ENCODE data around the gene KPNA4. TPM values are rescaled to one million over a fixed set of nuclear protein-coding genes. Genes with fewer than 3 reads are reported as not detected.
"Not testable (repeated sequence)": the region's sequence is repeated elsewhere in the genome, so short reads cannot be mapped to it uniquely, and the experiment has no call there.

KPNA4 gene
- total RNA-seq, 4 donors from 2014 or later, result 25.7 to 43.6 (median 33.7) TPM

- TF ChIP-seq CTCF (IDR thresholded peaks at IDR 0.05), result no peak
- DNase-seq (ENCODE audit: low spot score) (no peak), ATAC-seq (ENCODE audit: low FRiP score) (no peak)
Measured at GRCh38 chr3:160583451-160583850, 18.1 kb upstream of the KPNA4 start.

- ATAC-seq (ENCODE audit: low FRiP score), result no peak
- DNase-seq (ENCODE audit: low spot score), result no peak
- TF ChIP-seq CTCF (IDR thresholded peaks at IDR 0.05), result no peak
Measured at GRCh38 chr3:160580938-160581337, 15.6 kb upstream of the KPNA4 start.

GRCh38 chr3:160577556-160578195, 12.3 kb upstream of the KPNA4 start:
- no peak for TF ChIP-seq CTCF (IDR thresholded peaks at IDR 0.05)
- DNase-seq (ENCODE audit: low spot score) (no peak), ATAC-seq (ENCODE audit: low FRiP score) (no peak)

- no peak for ATAC-seq (ENCODE audit: low FRiP score)
Measured at GRCh38 chr3:160577093-160577492, 11.7 kb upstream of the KPNA4 start.

GRCh38 chr3:160576621-160577020, 11.2 kb upstream of the KPNA4 start:
- no peak for DNase-seq (ENCODE audit: low spot score)
- no peak for TF ChIP-seq CTCF (IDR thresholded peaks at IDR 0.05)
- ATAC-seq (ENCODE audit: low FRiP score), result no peak

More at GRCh38 chr3:160577093-160577492, 11.7 kb upstream of the KPNA4 start:
- no peak for DNase-seq (ENCODE audit: low spot score)
- TF ChIP-seq CTCF (IDR thresholded peaks at IDR 0.05), result no peak

GRCh38 chr3:160575589-160575988, 10.2 kb upstream of the KPNA4 start:
- no peak for TF ChIP-seq CTCF (IDR thresholded peaks at IDR 0.05)
- ATAC-seq (ENCODE audit: low FRiP score), result no peak
- no peak for DNase-seq (ENCODE audit: low spot score)

- no peak for ATAC-seq (ENCODE audit: low FRiP score)
- no peak for TF ChIP-seq CTCF (IDR thresholded peaks at IDR 0.05)
- no peak for DNase-seq (ENCODE audit: low spot score)
Measured at GRCh38 chr3:160574636-160575035, 9.3 kb upstream of the KPNA4 start.

- DNase-seq (ENCODE audit: low spot score), result not testable (repeated sequence)
Measured at GRCh38 chr3:160573955-160574525, 8.7 kb upstream of the KPNA4 start.

More at GRCh38 chr3:160573955-160574525, 8.7 kb upstream of the KPNA4 start:
- ATAC-seq (ENCODE audit: low FRiP score), result not testable (repeated sequence)
